WTC11 (cell line): ENCODE data around the gene UFC1. TPM values are rescaled to one million over a fixed set of nuclear protein-coding genes. Genes with fewer than 3 reads are reported as not detected.

Experiments
- ATAC-seq: fragments of 200-7000 bp; cut with Tn5 transposase; 2 replicates; pipeline ENCODE4 v1.10.0; 2021; ENCODE audit warnings: mild to moderate bottlenecking, moderate library complexity
- CTCF ChIA-PET: fragments of 300-600 bp; sonication (Branson Sonifier 250); formaldehyde crosslinking; loops from one replicate; lab custom pipeline; 2021; ENCODE audit warnings: antibody characterized with exemption; lab: Charles Lee
- POLR2A ChIA-PET: fragments of 350-600 bp; sonication (Branson Sonifier 250); formaldehyde crosslinking; loops from one replicate; lab custom pipeline; 2021; ENCODE audit warnings: antibody characterized with exemption; lab: Charles Lee
- DNase-seq: peaks from one replicate; pipeline ENCODE4 v3.0.0; 2021; ENCODE audit warnings: low spot score
- H3K27ac Mint-ChIP-seq: 2 replicates; pipeline ENCODE4 v1.8.0; 2021; ENCODE audit warnings: mixed read lengths
- H3K27me3 Mint-ChIP-seq: 2 replicates; pipeline ENCODE4 v1.8.0; 2021; ENCODE audit warnings: low read depth, mild to moderate bottlenecking, moderate library complexity, mixed read lengths
- H3K36me3 Mint-ChIP-seq: 2 replicates; pipeline ENCODE4 v1.8.0; 2021; ENCODE audit warnings: mixed read lengths
- H3K4me1 Mint-ChIP-seq: 2 replicates; pipeline ENCODE4 v1.8.0; 2022; ENCODE audit warnings: mixed read lengths
- H3K4me3 Mint-ChIP-seq: 2 replicates; pipeline ENCODE4 v1.8.0; 2021; ENCODE audit warnings: mild to moderate bottlenecking, moderate library complexity, mixed read lengths
- H3K9me3 Mint-ChIP-seq: 2 replicates; pipeline ENCODE4 v1.8.0; 2021; ENCODE audit warnings: mixed read lengths
- AFF4 ChIP-seq: sonication (generic); formaldehyde crosslinking; IDR thresholded peaks from 2 replicates; pipeline ENCODE4 v1.8.1; 2023; ENCODE audit warnings: mild to moderate bottlenecking, missing genetic modification reagents, borderline replicate concordance
- ARID4B ChIP-seq: sonication (generic); formaldehyde crosslinking; IDR thresholded peaks from 2 replicates; pipeline ENCODE4 v1.8.0; 2023; ENCODE audit warnings: missing genetic modification reagents, mild to moderate bottlenecking, borderline replicate concordance
- ATF3 ChIP-seq: sonication (generic); formaldehyde crosslinking; conservative IDR thresholded peaks from 2 replicates; pipeline ENCODE4 v1.8.1; 2022; ENCODE audit warnings: mild to moderate bottlenecking, missing genetic modification reagents
- CBFB ChIP-seq: sonication (generic); formaldehyde crosslinking; IDR thresholded peaks from 2 replicates; pipeline ENCODE4 v1.8.1; 2022; ENCODE audit warnings: mild to moderate bottlenecking, low read depth, missing genetic modification reagents
- CTCF ChIP-seq: fragments of 200-600 bp; IDR thresholded peaks from 2 replicates; pipeline ENCODE4 v1.8.0; 2022; ENCODE audit warnings: antibody characterized with exemption
- ESRRA ChIP-seq: sonication (generic); formaldehyde crosslinking; IDR thresholded peaks from 2 replicates; pipeline ENCODE4 v1.8.1; 2022; ENCODE audit warnings: mild to moderate bottlenecking, missing genetic modification reagents, borderline replicate concordance
- IRF2 ChIP-seq: sonication (generic); formaldehyde crosslinking; IDR thresholded peaks from 2 replicates; pipeline ENCODE4 v1.8.0; 2022; ENCODE audit warnings: low read depth, missing genetic modification reagents, borderline replicate concordance
- MYBL2 ChIP-seq: sonication (generic); formaldehyde crosslinking; IDR thresholded peaks from 2 replicates; pipeline ENCODE4 v1.8.1; 2023; ENCODE audit warnings: mild to moderate bottlenecking, moderate library complexity, missing genetic modification reagents
- NFYB ChIP-seq: sonication (generic); formaldehyde crosslinking; conservative IDR thresholded peaks from 2 replicates; pipeline ENCODE4 v1.8.0; 2022; ENCODE audit warnings: low read depth, missing genetic modification reagents
- PRDM15 ChIP-seq: sonication (generic); formaldehyde crosslinking; IDR thresholded peaks from 2 replicates; pipeline ENCODE4 v1.8.0; 2022; ENCODE audit warnings: missing genetic modification reagents
- SP1 ChIP-seq: sonication (generic); formaldehyde crosslinking; conservative IDR thresholded peaks from 2 replicates; pipeline ENCODE4 v1.8.1; 2022; ENCODE audit warnings: missing genetic modification reagents
- ZMAT4 ChIP-seq: fragments of 250-450 bp; sonication (Bioruptor Pico); IDR thresholded peaks from 2 replicates; pipeline ENCODE4 v1.9.0; 2021; ENCODE audit warnings: mild to moderate bottlenecking
- ZNF121 ChIP-seq: sonication (generic); formaldehyde crosslinking; IDR thresholded peaks from 2 replicates; pipeline ENCODE4 v1.8.0; 2023; ENCODE audit warnings: missing genetic modification reagents
- ZNF232 ChIP-seq: sonication (generic); formaldehyde crosslinking; IDR thresholded peaks from 2 replicates; pipeline ENCODE4 v1.8.0; 2022; ENCODE audit warnings: mild to moderate bottlenecking, missing genetic modification reagents
- ZNF423 ChIP-seq: fragments of 250-450 bp; sonication (Bioruptor Pico); IDR thresholded peaks from 2 replicates; pipeline ENCODE4 v2.1.2; 2022; ENCODE audit warnings: mild to moderate bottlenecking, moderate library complexity
- ZSCAN18 ChIP-seq: fragments of 250-450 bp; sonication (Bioruptor Pico); IDR thresholded peaks from 2 replicates; pipeline ENCODE4 v2.1.2; 2022; ENCODE audit warnings: mild to moderate bottlenecking, moderate library complexity
- total RNA-seq: library from RNA; stranded (reverse); gene quantifications from 3 replicates; pipeline ENCODE4 v1.2.3, GENCODE V29; 2021

Gene UFC1
- total RNA-seq, 1 experiment from 2014 or later, result 56.2 TPM

- ATAC-seq (peak; percentile 83), DNase-seq (peak; percentile 90)
- H3K4me1 Mint-ChIP-seq, result peaks cover 27% of the 10 kb centered on the region
- TF ChIP-seq MYBL2 (CRISPR knock-in tag) (0 out of 2 replicates have a peak, but pooled peaks have one; percentile 2), ZMAT4 (CRISPR knock-in tag) (no peak), ZSCAN18 (CRISPR knock-in tag) (no peak), CTCF (no peak), ATF3 (CRISPR knock-in tag) (no peak), CBFB (peak; percentile 64; the same call in 1 of the 2 replicates), AFF4 (CRISPR knock-in tag) (no peak), ESRRA (peak; percentile 51; the same call in 1 of the 2 replicates), ZNF121 (peak; percentile 55; the same call in 1 of the 2 replicates), ARID4B (CRISPR knock-in tag) (no peak), ZNF423 (CRISPR knock-in tag) (no peak), SP1 (CRISPR knock-in tag) (peak; percentile 60; the same call in 1 of the 2 replicates), PRDM15 (CRISPR knock-in tag) (peak; percentile 86), NFYB (CRISPR knock-in tag) (no peak), ZNF232 (no peak), IRF2 (CRISPR knock-in tag) (no peak; the same call in 1 of the 2 replicates)
- H3K36me3 Mint-ChIP-seq, result peaks cover 23% of the 10 kb centered on the region
- ChIA-PET POLR2A (interaction anchor here (0.6 to 2.4 kb wide), 16 partner anchors 11 to 1119 kb away, joined by 3 to 12 read pairs (median 5); partner anchors contain the start of genes F11R, ITLN2, KLHDC9 and NDUFS2), CTCF (interaction anchor here (0.5 to 4.8 kb wide), 11 partner anchors 9 to 451 kb away, joined by 3 to 18 read pairs (median 4); partner anchors contain the start of genes ITLN2, KLHDC9, NIT1 and PFDN2)
- H3K4me3 Mint-ChIP-seq, result no peak within 1 kb of the TSS
- no peaks in the 10 kb centered on the region for H3K27me3 Mint-ChIP-seq
- H3K9me3 Mint-ChIP-seq, result no peaks in the 10 kb centered on the region
- peak within 1 kb of the TSS; percentile 88 for H3K27ac Mint-ChIP-seq
Observed at GRCh38 chr1:161132410-161133219, 21.2 kb upstream of the UFC1 start, which contains the start of gene DEDD. DEDD (minus strand) TSS chr1:161132667; CDS start chr1:161124462, 8,205 bp downstream.
